DND-41 (cell line): ENCODE results near the gene RGS2.

Experiments used
- ATAC-seq: fragments of 200-7000 bp; cut with Tn5 transposase; 3 replicates; pipeline ENCODE4 v1.9.1; 2021; ENCODE audit warnings: low read depth; ENCODE audit not compliant: insufficient read depth
- DNase-seq: peaks from one replicate; pipeline ENCODE4 v3.0.0-alpha.2; 2020
- H2AFZ ChIP-seq: 2 replicates; pipeline ENCODE4 v1.6.0; 2012; ENCODE audit warnings: low read depth, low read length
- H3K27ac ChIP-seq: 2 replicates; pipeline ENCODE4 v1.5.1; 2012; ENCODE audit warnings: low read length, inconsistent platforms
- H3K27me3 ChIP-seq: fragments of 200-600 bp; sonication (generic); 2 replicates; pipeline ENCODE4 v1.6.0; 2012; ENCODE audit warnings: low read length, mild to moderate bottlenecking, inconsistent platforms; ENCODE audit not compliant: insufficient read depth, poor library complexity
- H3K36me3 ChIP-seq: 2 replicates; pipeline ENCODE4 v1.5.1; 2012; ENCODE audit warnings: low read length, inconsistent platforms; ENCODE audit not compliant: insufficient read depth
- H3K4me1 ChIP-seq: 2 replicates; pipeline ENCODE4 v1.5.1; 2012; ENCODE audit warnings: mild to moderate bottlenecking, low read length; ENCODE audit not compliant: insufficient read depth
- H3K4me2 ChIP-seq: 2 replicates; pipeline ENCODE4 v1.6.0; 2012; ENCODE audit warnings: mild to moderate bottlenecking, moderate library complexity, low read length, inconsistent platforms; ENCODE audit not compliant: insufficient read depth
- H3K4me3 ChIP-seq, 2 experiments: fragments of 200-600 bp in 1 of 2; shearing (Covaris generic) in 1 of 2; 2 replicates each; pipeline ENCODE4 v1.5.1; 2012 to 2016; ENCODE audit warnings: inconsistent platforms in 2 of 2, low read length in 2 of 2, mild to moderate bottlenecking in 2 of 2, low read depth in 1 of 2, moderate library complexity in 1 of 2
- H3K79me2 ChIP-seq: 2 replicates; pipeline ENCODE4 v1.6.0; 2012; ENCODE audit warnings: low read length, inconsistent platforms; ENCODE audit not compliant: insufficient read depth
- H3K9ac ChIP-seq: 2 replicates; pipeline ENCODE4 v1.6.0; 2012; ENCODE audit warnings: low read depth, mild to moderate bottlenecking, inconsistent platforms, low read length, moderate library complexity
- H3K9me3 ChIP-seq: 2 replicates; pipeline ENCODE4 v1.5.1; 2012; ENCODE audit warnings: low read length, moderate library complexity, mild to moderate bottlenecking, inconsistent platforms; ENCODE audit not compliant: insufficient read depth, severe bottlenecking
- H4K20me1 ChIP-seq: 2 replicates; pipeline ENCODE4 v1.6.0; 2012; ENCODE audit warnings: low read length; ENCODE audit not compliant: insufficient read depth
- EZH2 ChIP-seq: IDR thresholded peaks from 3 replicates; pipeline ENCODE4 v1.6.1; 2012; ENCODE audit warnings: borderline replicate concordance, low read depth, mild to moderate bottlenecking, moderate library complexity, low read length, inconsistent platforms; ENCODE audit not compliant: severe bottlenecking
- TF ChIP-seq, protein P1 (sequence below): IDR thresholded peaks from 2 replicates; pipeline ENCODE4 v1.5.1; 2012; ENCODE audit warnings: borderline replicate concordance, low read length, moderate library complexity, mild to moderate bottlenecking; ENCODE audit not compliant: poor library complexity, severe bottlenecking; ENCODE audit errors: extremely low read depth

Gene RGS2

DNA sequence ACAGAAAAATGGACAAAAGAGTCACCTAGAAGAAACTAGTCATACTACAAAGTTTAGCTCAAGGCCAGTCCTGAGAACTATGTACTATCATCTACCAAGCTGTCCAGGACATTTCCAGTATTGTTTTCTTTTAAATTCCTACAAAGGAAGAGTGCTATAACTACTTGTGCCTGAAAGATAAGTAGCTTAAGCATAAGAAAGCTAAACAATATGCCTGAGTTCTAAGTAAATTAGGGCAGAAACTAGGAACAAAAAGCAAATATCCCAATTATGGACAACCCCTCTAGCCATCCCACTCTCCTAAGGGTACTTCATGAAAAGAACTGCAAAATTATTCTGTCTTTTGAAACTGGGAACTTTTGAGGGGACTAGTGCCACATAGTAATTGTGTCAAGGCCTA, 5.3 kb upstream of the RGS2 start:
- Histone ChIP-seq H3K79me2 (no peaks in the 10 kb centered on the region), H2AFZ (no peak overlapping the region), H3K27ac (no peak overlapping the region), H3K4me1 (peaks cover 8% of the 10 kb centered on the region), H4K20me1 (no peaks in the 10 kb centered on the region), H3K9me3 (no peaks in the 10 kb centered on the region), H3K4me3 (no peak overlapping the region), H3K9ac (no peak overlapping the region), H3K27me3 (no peaks in the 10 kb centered on the region), H3K4me2 (no peak overlapping the region), H3K36me3 (no peaks in the 10 kb centered on the region)
- no peak for TF ChIP-seq EZH2
- TF ChIP-seq, protein P1, sequence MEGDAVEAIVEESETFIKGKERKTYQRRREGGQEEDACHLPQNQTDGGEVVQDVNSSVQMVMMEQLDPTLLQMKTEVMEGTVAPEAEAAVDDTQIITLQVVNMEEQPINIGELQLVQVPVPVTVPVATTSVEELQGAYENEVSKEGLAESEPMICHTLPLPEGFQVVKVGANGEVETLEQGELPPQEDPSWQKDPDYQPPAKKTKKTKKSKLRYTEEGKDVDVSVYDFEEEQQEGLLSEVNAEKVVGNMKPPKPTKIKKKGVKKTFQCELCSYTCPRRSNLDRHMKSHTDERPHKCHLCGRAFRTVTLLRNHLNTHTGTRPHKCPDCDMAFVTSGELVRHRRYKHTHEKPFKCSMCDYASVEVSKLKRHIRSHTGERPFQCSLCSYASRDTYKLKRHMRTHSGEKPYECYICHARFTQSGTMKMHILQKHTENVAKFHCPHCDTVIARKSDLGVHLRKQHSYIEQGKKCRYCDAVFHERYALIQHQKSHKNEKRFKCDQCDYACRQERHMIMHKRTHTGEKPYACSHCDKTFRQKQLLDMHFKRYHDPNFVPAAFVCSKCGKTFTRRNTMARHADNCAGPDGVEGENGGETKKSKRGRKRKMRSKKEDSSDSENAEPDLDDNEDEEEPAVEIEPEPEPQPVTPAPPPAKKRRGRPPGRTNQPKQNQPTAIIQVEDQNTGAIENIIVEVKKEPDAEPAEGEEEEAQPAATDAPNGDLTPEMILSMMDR, result no peak
- DNase-seq (no peak), ATAC-seq (no peak)

DNA sequence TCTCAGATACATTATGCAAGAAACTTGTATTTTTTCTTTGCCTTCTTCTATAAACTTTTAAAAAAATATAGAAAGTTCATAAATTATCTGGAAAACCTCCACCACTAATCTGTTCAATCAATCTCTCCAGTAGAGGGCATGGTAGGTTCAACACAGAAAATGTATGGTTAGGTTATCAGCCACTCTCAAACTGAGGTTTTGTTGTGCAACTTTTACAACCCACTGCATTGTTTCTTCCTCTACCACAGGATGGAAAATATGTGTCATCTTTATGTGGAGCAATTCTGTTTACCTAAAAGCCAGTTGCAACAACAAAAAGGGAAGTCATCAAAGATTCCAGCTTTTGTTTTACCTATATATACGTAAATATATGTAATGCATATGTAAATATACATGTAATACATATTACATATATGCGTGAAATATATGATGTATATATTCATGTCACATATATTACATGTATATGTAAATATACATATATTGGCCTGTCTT, 3.0 kb upstream of the RGS2 start:
- no peak overlapping the region for H3K4me2 ChIP-seq
- H3K36me3 ChIP-seq, result no peaks in the 10 kb centered on the region
- H3K9ac ChIP-seq, result no peak overlapping the region
- no peak overlapping the region for H3K4me3 ChIP-seq
- no peak overlapping the region for H2AFZ ChIP-seq
- peaks cover 20% of the 10 kb centered on the region for H3K4me1 ChIP-seq
- no peaks in the 10 kb centered on the region for H4K20me1 ChIP-seq
- no peak overlapping the region for H3K27ac ChIP-seq
- no peaks in the 10 kb centered on the region for H3K79me2 ChIP-seq
- peaks cover 7% of the 10 kb centered on the region for H3K27me3 ChIP-seq
- no peaks in the 10 kb centered on the region for H3K9me3 ChIP-seq
- DNase-seq (no peak), ATAC-seq (no peak)
- TF ChIP-seq, protein P1, result peak; percentile 71
- no peak for TF ChIP-seq EZH2

GRCh38 chr1:192807211-192808162, 1.4 kb upstream of the RGS2 start:
- Histone ChIP-seq H3K4me3 (peak overlapping the region in 1 of 2 experiments; percentile 70; a peak in 1 of 4 replicates), H4K20me1 (no peaks in the 10 kb centered on the region), H3K79me2 (no peaks in the 10 kb centered on the region), H3K27ac (no peak overlapping the region), H2AFZ (peak overlapping the region; percentile 89; the same call in 1 of the 2 replicates), H3K9ac (peak overlapping the region; percentile 51), H3K4me1 (peaks cover 20% of the 10 kb centered on the region), H3K36me3 (no peaks in the 10 kb centered on the region), H3K4me2 (peak overlapping the region; percentile 98), H3K27me3 (peaks cover 7% of the 10 kb centered on the region), H3K9me3 (no peaks in the 10 kb centered on the region)
- ATAC-seq (no peak), DNase-seq (no peak)
- TF ChIP-seq, protein P1, result peak; percentile 7
- no peak for TF ChIP-seq EZH2
